GM12878 (cell line): ENCODE data around the gene MNT. TPM values are rescaled to one million over a fixed set of nuclear protein-coding genes. Genes with fewer than 3 reads are reported as not detected.

ENCODE experiments used
- E4F1 ChIP-seq: fragments of 450-650 bp; IDR thresholded peaks from 2 replicates; pipeline ENCODE4 v1.6.1; 2018; ENCODE audit warnings: borderline replicate concordance, mild to moderate bottlenecking; ENCODE audit not compliant: partially characterized antibody
- ESRRA ChIP-seq: IDR thresholded peaks from 2 replicates; pipeline ENCODE4 v1.6.1; 2012; ENCODE audit warnings: mild to moderate bottlenecking, low read length, improper control_type of control experiment
- IKZF2 ChIP-seq, 2 experiments: fragments of 450-650 bp; IDR thresholded peaks; 2 replicates each; pipeline ENCODE4 v1.6.1; 2017; ENCODE audit warnings: mild to moderate bottlenecking in 2 of 2, moderate library complexity in 2 of 2
- MEF2A ChIP-seq: IDR thresholded peaks from 2 replicates; pipeline ENCODE4 v1.6.1; 2011; ENCODE audit warnings: low read depth, mild to moderate bottlenecking, low read length, moderate library complexity; ENCODE audit not compliant: insufficient read depth
- NR2C1 ChIP-seq: fragments of 450-650 bp; IDR thresholded peaks from 2 replicates; pipeline ENCODE4 v1.6.1; 2017; ENCODE audit warnings: antibody characterized with exemption, mild to moderate bottlenecking, moderate library complexity
- NR2C2 ChIP-seq: IDR thresholded peaks from 2 replicates; pipeline ENCODE4 v1.6.1; 2011; ENCODE audit warnings: borderline replicate concordance, low read depth; ENCODE audit not compliant: control insufficient read depth, insufficient read length
- POU2F2 ChIP-seq: IDR thresholded peaks from 3 replicates; pipeline ENCODE4 v1.6.1; 2011; ENCODE audit warnings: low read depth, mild to moderate bottlenecking, low read length, borderline replicate concordance
- RB1 ChIP-seq: fragments of 450-650 bp; formaldehyde crosslinking; IDR thresholded peaks from 2 replicates; pipeline ENCODE4 v1.6.1; 2017; ENCODE audit warnings: mild to moderate bottlenecking, borderline replicate concordance
- SPI1 ChIP-seq: IDR thresholded peaks from 2 replicates; pipeline ENCODE4 v1.6.1; 2011; ENCODE audit warnings: low read depth, mild to moderate bottlenecking, low read length, moderate library complexity, borderline replicate concordance; ENCODE audit not compliant: insufficient read depth
- SREBF1 ChIP-seq: IDR thresholded peaks from 2 replicates; pipeline ENCODE4 v1.6.1; 2012; ENCODE audit warnings: mild to moderate bottlenecking, low read length
- SREBF2 ChIP-seq: IDR thresholded peaks from 2 replicates; pipeline ENCODE4 v1.6.1; 2012; ENCODE audit warnings: mild to moderate bottlenecking, low read length
- STAT3 ChIP-seq: IDR thresholded peaks from 2 replicates; pipeline ENCODE4 v1.6.1; 2011; ENCODE audit warnings: low read depth, low read length, improper control_type of control experiment
- USF1 ChIP-seq: IDR thresholded peaks from 2 replicates; pipeline ENCODE4 v1.6.1; 2011; ENCODE audit warnings: borderline replicate concordance, low read depth, mild to moderate bottlenecking, moderate library complexity, mixed read lengths, low read length; ENCODE audit not compliant: insufficient read depth; ENCODE audit errors: extremely low read length
- ZNF622 ChIP-seq: fragments of 450-650 bp; IDR thresholded peaks from 2 replicates; pipeline ENCODE4 v1.6.1; 2017; ENCODE audit warnings: mild to moderate bottlenecking, inconsistent platforms
- polyA plus RNA-seq, 11 experiments: library from polyadenylated mRNA; depleted of rRNA in 4 of 11; unstranded in 6 of 11; stranded (reverse) in 5 of 11; fragments of >200 nt; fragmentation: Nextera tagmentation in 4 of 11; fragmentation: Illumina TruSeq in 1 of 11; extraction: Ambion mirVana in 4 of 11; extraction: Trizol in 1 of 11; gene quantifications; 1 replicate in 1 of 11; 2 replicates in 10 of 11; pipeline versions ENCODE4 v1.2.1 to v1.2.3, GENCODE V29; 2011 to 2016; ENCODE audit warnings: inconsistent platforms in 2 of 11, missing spikeins in 2 of 11, low read depth in 1 of 11
- total RNA-seq, 4 experiments: library from RNA; depleted of rRNA in 3 of 4; stranded (reverse); fragments of >200 nt in 3 of 4; fragmentation: Illumina TruSeq in 1 of 4; extraction: Trizol in 1 of 4; gene quantifications; 2 replicates each; pipeline versions ENCODE4 v1.2.1 to v1.2.3, GENCODE V29; 2013 to 2021
- TF ChIP-seq, protein P1 (sequence below): fragments of 450-650 bp; IDR thresholded peaks from 2 replicates; pipeline ENCODE4 v1.6.1; 2017; ENCODE audit warnings: borderline replicate concordance
- TF ChIP-seq, protein P2 (sequence below): fragments of 450-650 bp; IDR thresholded peaks from 2 replicates; pipeline ENCODE4 v1.6.1; 2018; ENCODE audit warnings: mild to moderate bottlenecking, low read depth, moderate library complexity; ENCODE audit not compliant: partially characterized antibody
- TF ChIP-seq, protein P3 (sequence below): IDR thresholded peaks from 2 replicates; pipeline ENCODE4 v1.6.1; 2011; ENCODE audit warnings: mild to moderate bottlenecking, low read depth, low read length, moderate library complexity; ENCODE audit not compliant: insufficient replicate concordance

Gene MNT
- total and polyA plus RNA-seq, 10 of the 15 experiments (the other 5 are each of a cell fraction or from before 2014, with no cell fraction given), result 0.31 to 15.9 (median 3.8) TPM

DNA sequence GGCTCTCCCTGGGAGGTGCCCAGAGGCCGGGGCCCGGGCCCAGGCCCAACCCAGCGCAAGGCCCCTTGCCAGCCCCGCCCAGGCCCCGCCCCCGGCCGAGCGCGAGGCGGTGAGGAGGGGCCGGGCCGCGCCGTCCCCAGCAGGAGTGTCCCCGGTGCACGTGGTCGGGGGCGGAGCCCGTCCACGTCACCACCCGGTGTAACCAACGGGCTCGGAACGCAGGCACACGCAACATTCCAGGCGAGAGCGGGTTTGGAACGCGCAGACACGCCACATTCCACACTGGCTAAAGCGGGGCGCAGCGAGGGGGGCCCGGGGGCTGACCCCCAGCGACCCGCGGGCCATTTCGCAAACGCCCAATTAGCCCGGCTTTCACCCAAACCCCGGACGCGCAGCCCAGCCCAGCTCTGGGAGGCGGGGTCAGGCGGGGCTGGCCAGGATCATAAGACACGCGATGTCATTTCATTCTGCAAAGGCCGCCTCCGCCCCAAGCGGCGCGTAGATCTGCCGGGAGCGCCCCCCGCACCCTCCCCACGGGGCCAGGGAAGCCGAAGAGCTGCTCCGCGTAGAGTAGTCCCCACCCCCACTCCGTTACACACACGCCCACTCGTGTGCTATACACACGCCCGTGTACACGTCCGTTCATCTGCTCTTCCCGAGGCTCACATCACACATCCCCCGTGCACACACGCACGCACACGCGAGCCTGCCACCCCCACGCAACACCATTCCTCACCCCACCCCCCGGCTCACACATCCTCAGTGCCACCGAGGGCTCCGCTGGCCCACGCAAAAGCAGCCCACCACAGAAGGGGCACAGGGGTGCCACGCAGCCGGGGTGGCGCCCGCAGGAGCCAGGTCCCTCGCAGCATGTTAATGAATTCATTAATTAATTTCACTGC is 1.0 kb downstream of the MNT start (continued):
- TF ChIP-seq, protein P1, sequence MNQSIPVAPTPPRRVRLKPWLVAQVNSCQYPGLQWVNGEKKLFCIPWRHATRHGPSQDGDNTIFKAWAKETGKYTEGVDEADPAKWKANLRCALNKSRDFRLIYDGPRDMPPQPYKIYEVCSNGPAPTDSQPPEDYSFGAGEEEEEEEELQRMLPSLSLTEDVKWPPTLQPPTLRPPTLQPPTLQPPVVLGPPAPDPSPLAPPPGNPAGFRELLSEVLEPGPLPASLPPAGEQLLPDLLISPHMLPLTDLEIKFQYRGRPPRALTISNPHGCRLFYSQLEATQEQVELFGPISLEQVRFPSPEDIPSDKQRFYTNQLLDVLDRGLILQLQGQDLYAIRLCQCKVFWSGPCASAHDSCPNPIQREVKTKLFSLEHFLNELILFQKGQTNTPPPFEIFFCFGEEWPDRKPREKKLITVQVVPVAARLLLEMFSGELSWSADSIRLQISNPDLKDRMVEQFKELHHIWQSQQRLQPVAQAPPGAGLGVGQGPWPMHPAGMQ, result no peak
- TF ChIP-seq E4F1 (no peak), MEF2A (no peak), USF1 (peak; percentile 84), ZNF622 (no peak), SREBF2 (no peak), POU2F2 (no peak), RB1 (0 out of 2 replicates have a peak, but pooled peaks have one; percentile 20), NR2C2 (no peak), SPI1 (no peak), IKZF2 (IDR thresholded peaks at IDR 0.05) (peak; percentile 33 to 45; a peak in 1 of 4 replicates), ESRRA (no peak), SREBF1 (no peak), NR2C1 (no peak), STAT3 (no peak)
- TF ChIP-seq, protein P2, sequence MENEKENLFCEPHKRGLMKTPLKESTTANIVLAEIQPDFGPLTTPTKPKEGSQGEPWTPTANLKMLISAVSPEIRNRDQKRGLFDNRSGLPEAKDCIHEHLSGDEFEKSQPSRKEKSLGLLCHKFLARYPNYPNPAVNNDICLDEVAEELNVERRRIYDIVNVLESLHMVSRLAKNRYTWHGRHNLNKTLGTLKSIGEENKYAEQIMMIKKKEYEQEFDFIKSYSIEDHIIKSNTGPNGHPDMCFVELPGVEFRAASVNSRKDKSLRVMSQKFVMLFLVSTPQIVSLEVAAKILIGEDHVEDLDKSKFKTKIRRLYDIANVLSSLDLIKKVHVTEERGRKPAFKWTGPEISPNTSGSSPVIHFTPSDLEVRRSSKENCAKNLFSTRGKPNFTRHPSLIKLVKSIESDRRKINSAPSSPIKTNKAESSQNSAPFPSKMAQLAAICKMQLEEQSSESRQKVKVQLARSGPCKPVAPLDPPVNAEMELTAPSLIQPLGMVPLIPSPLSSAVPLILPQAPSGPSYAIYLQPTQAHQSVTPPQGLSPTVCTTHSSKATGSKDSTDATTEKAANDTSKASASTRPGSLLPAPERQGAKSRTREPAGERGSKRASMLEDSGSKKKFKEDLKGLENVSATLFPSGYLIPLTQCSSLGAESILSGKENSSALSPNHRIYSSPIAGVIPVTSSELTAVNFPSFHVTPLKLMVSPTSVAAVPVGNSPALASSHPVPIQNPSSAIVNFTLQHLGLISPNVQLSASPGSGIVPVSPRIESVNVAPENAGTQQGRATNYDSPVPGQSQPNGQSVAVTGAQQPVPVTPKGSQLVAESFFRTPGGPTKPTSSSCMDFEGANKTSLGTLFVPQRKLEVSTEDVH, result no peak
- TF ChIP-seq, protein P3, sequence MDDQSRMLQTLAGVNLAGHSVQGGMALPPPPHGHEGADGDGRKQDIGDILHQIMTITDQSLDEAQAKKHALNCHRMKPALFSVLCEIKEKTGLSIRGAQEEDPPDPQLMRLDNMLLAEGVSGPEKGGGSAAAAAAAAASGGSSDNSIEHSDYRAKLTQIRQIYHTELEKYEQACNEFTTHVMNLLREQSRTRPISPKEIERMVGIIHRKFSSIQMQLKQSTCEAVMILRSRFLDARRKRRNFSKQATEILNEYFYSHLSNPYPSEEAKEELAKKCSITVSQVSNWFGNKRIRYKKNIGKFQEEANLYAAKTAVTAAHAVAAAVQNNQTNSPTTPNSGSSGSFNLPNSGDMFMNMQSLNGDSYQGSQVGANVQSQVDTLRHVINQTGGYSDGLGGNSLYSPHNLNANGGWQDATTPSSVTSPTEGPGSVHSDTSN, result no peak
